HG03460 (cell line): Measurements from ENCODE around the gene CMSS1.
A peak's percentile ranks its signal among the peaks of the same experiment; 100 is the strongest.

Experiments used
- ATAC-seq: cut with Tn5 transposase; IDR thresholded peaks from one replicate; pipeline ENCODE4 v1.9.1; 2021; ENCODE audit not compliant: unreplicated experiment

Gene CMSS1

DNA sequence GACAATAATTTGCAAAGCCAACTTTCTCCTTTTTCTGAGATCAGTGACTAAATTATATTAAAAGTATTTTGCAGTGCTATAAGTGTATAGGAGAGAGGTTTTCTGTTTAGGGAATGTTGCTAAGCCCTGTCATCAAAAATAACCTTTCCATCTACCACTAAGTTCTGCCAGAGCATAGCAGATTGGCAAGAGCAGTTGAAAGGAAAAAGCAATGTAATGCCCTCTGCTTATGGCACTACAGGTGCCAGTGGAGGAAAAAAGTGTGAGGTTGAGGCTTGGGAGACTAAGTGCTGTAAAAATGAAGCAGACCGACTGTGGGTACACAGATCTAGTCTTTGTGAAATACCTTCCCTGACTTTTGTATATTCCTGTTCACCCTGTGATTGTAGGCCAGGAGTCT lies 285.1 kb downstream of the CMSS1 start:
- no peak for ATAC-seq

- ATAC-seq, result peak; percentile 82
These were observed 286.1 kb downstream of the CMSS1 start for GRCh38 chr3:100103558-100104441.

GRCh38 chr3:100104442-100104798 lies 286.8 kb downstream of the CMSS1 start:
- ATAC-seq, result peak; percentile 37

GRCh38 chr3:100104817-100105413 lies 287.3 kb downstream of the CMSS1 start:
- no peak for ATAC-seq

DNA sequence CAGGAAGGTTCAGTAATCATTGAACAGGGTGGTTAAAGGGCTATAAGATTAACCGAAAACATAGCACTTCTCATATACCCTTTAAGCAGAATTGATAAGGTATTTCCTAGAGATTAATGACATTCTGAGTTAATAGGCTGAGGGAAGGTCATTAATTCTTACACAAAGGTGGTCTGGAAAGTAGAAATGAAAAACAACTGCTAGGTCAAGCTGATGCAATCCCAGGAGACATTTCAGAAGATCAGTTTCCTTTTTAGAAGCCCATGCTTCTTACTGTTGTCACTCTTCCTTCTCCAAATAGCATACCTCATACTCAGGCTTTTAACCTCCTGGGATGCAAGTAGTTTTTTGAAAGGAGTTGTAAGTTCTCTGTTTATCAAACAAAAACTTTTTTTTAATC lies 287.8 kb downstream of the CMSS1 start:
- peak; percentile 30 for ATAC-seq

GRCh38 chr3:100106094-100106493 lies 288.4 kb downstream of the CMSS1 start:
- ATAC-seq, result no peak

DNA sequence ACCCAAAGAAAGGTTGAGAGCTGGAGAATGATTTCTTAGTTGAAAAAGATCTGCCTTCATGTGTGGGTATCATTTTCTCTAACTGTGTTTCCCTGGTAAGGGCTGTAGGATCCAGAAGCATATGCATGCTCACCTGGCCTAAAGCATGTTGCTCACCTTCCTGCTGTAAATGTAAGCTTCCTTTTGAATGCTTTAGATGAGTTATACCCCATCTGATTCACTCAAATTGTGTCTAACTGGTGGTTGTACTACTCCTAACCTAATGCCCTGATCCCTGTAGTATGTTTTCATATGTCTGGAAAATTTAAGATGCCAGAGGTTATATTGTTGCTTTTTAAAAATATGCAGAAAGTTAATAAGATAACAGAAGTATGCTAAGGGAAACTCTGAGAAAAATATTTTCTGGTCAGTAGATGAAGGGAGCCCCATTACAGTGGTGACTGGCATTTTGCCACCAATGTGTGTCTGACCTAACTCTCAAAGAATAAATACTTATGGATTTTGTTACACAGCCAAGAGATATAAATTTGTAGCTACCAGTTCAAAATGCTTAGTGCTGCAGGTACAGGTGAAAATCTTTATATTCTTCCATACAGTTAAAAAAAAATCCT lies 289.0 kb downstream of the CMSS1 start:
- ATAC-seq, result no peak

- ATAC-seq, result no peak
These were observed 289.7 kb downstream of the CMSS1 start for GRCh38 chr3:100107221-100107814.

- ATAC-seq, result no peak
These were observed 290.9 kb downstream of the CMSS1 start for GRCh38 chr3:100108464-100109079.

- ATAC-seq, result no peak
These were observed 292.5 kb downstream of the CMSS1 start for GRCh38 chr3:100110162-100110561.

GRCh38 chr3:100111728-100112127 lies 294.1 kb downstream of the CMSS1 start:
- ATAC-seq, result no peak

DNA sequence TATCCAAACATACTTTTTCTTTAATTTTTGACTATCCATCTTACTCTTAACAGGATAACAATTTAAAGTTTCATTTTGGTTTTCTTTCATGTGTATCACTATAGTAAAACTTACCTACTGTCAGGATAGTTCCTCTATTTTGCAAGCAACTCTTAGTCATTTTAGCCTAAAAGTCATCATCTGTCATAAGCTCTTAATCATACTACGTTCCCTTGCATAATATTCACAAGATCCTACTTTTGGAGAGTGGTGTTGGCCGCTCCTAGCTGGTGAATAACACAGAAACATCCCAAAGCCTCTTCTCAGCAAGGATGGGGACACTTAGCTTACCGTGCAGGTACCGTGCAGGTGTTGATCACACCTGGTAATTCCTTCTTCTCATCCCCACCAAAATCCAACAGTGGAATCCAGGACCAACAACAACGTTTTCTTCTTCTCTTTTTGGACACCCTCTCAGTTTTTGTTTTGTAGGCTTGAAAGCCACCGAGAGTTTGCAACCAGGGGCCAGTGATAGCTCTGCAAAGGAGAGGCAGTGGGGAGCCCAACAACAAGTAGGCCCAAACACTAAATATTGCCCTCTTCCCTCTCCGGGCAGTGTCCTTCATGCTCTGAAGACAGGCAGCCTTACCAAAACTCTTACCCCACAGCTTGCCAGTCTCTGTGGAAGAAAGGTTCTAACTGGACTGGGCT lies 296.2 kb downstream of the CMSS1 start:
- ATAC-seq, result no peak

DNA sequence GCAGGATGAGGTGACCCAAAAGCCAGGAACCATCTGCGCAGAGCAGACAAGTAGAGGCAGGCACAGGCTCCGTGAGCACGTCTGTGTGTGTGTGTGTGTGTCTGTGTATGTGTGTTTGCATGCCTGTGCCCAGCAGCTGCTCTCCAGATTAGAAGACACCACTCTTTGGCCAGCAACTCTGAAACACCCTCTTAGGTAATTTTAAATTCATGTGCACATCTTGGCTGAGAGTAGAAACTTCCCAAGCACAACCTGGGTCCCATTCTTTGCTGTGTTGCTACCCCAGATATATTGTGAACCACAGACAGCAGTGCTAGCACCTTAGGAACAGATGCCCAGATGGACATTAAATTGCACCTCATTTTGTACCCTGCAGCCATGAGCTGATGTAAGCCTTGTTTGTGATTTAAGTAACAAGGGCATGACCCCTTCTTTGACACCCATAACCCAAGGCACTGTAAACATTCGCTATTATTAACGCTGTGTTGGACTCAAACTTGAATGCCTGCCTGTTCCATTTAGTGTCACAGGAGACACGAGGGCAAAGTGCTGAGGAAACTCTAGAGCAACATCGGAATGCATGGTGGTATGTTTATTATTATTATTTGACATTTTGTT lies 296.9 kb downstream of the CMSS1 start, which contains the start of gene FILIP1L:
FILIP1L (minus strand) TSS at position 89 of the 618 bp plus-strand sequence.
- ATAC-seq, result no peak

DNA sequence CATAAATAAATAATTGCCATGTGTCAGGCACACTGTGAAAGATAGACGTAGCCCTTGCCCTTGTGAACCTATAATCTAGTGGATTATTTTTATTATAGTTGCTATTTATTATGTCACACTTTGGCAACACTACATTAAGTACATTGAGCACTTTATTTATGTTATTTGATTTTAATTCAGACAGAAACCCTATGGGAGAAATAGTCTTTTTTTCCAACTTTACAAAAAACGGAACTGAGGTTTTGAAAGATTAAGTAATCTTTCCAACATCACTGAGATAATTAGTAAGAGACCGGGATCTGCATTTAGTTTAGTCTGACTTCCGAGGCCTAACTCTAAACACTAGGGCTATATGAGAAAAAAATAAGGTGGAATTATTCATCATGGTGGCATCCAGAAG lies 299.4 kb downstream of the CMSS1 start:
- no peak for ATAC-seq

GRCh38 chr3:100120012-100120411 lies 302.4 kb downstream of the CMSS1 start:
- ATAC-seq, result no peak

DNA sequence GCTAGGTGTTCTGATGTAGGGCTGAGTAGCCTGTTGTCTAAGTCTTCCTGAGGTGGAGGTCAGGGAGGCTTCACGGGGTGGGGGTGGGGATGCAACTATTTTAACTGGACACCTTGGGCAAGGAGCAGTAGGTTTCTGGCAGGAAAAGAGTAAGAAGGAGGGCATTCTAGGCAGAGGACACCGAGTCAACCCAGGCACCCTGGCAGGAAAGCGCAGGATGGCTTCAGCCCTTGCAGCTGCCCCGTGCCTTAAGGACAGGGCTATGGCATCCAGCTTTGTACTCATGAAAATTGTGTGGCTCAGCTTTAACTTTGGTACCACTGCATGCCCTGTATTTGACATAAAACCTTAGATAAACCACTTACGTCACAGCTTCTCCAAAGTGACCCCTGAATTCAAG lies 303.0 kb downstream of the CMSS1 start:
- ATAC-seq, result no peak

- ATAC-seq, result no peak
These were observed 304.7 kb downstream of the CMSS1 start for GRCh38 chr3:100122321-100122720.

DNA sequence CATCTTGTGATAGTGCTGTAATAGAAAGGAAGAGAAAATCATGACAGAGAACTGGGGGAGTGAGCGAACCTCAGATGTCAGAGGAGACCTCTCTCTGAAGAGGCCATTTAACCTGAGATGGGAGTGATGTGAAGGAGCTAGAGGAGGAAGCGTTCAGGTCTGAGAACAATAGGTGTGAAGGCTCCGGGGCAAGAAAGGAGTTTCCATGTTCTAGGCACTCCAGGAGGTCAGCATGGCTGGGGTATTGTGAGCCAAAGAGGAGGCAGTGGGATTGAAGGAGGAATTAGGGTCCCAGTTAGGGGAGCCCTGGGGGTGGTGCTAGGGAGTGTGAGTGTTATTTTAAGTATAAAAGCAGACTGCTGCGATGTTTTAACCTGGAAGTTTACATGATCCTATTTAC lies 305.4 kb downstream of the CMSS1 start:
- ATAC-seq, result no peak

GRCh38 chr3:100124201-100124761 lies 306.6 kb downstream of the CMSS1 start:
- no peak for ATAC-seq
